Bone marrow (tissue), 2 donors: ENCODE results near the gene CACHD1.
"Not testable (repeated sequence)": the region's sequence is repeated elsewhere in the genome, so short reads cannot be mapped to it uniquely, and the experiment has no call there.

Experiments used
- DNase-seq, 2 donors: peaks; one replicate each; lab custom pipeline; 2025; lab: John Stamatoyannopoulos, UW

CACHD1 gene

GRCh38 chr1:64696879-64697278 lies 226.9 kb downstream of the CACHD1 start:
- DNase-seq = no peak

GRCh38 chr1:64699327-64699726 lies 229.4 kb downstream of the CACHD1 start:
- no peak for DNase-seq

GRCh38 chr1:64701071-64701470 lies 231.1 kb downstream of the CACHD1 start:
- no peak for DNase-seq

- DNase-seq = no peak
Observed at GRCh38 chr1:64701886-64702285, 232.0 kb downstream of the CACHD1 start.

GRCh38 chr1:64702670-64703069 lies 232.7 kb downstream of the CACHD1 start:
- not testable (repeated sequence) for DNase-seq

GRCh38 chr1:64703600-64703999 lies 233.7 kb downstream of the CACHD1 start:
- no peak for DNase-seq

GRCh38 chr1:64705591-64705990 lies 235.7 kb downstream of the CACHD1 start:
- DNase-seq = no peak

GRCh38 chr1:64711266-64711665 lies 241.3 kb downstream of the CACHD1 start:
- DNase-seq = no peak

- no peak for DNase-seq
Observed at GRCh38 chr1:64712049-64712448, 242.1 kb downstream of the CACHD1 start.

GRCh38 chr1:64715186-64715585 lies 245.3 kb downstream of the CACHD1 start:
- DNase-seq = no peak

- no peak for DNase-seq
Observed at GRCh38 chr1:64721135-64721534, 251.2 kb downstream of the CACHD1 start.

- no peak for DNase-seq
Observed at GRCh38 chr1:64721576-64722145, 251.7 kb downstream of the CACHD1 start.

- no peak for DNase-seq
Observed at GRCh38 chr1:64727861-64728260, 257.9 kb downstream of the CACHD1 start.

- DNase-seq = no peak
Observed at GRCh38 chr1:64733581-64734286, 263.8 kb downstream of the CACHD1 start.

- no peak for DNase-seq
Observed at GRCh38 chr1:64734287-64734652, 264.3 kb downstream of the CACHD1 start.

- not testable (repeated sequence) for DNase-seq
Observed at GRCh38 chr1:64740687-64741086, 270.8 kb downstream of the CACHD1 start.
